ENCODE data around the gene OR1M1.

GRCh38 chr19:9130965-9131364 lies 44.1 kb downstream of the OR1M1 start:
- no peak for TF ChIP-seq CTCF (IDR thresholded peaks at IDR 0.05 in 8 of 11, conservative IDR thresholded peaks at IDR 0.05 in 3 of 11)
- no peak for TF ChIP-seq POLR2A (IDR thresholded peaks at IDR 0.05)
- TF ChIP-seq POLR2AphosphoS5 (IDR thresholded peaks at IDR 0.05), result no peak

Measured in spleen (tissue), 7 donors.